SH-SY5Y (cell line): ENCODE measurements around the gene TEAD1.

Experiments
- GATA2 ChIP-seq: IDR thresholded peaks from 2 replicates; pipeline ENCODE4 v1.6.1; 2011; ENCODE audit warnings: mild to moderate bottlenecking, low read depth, low read length
- GATA3 ChIP-seq: IDR thresholded peaks from 2 replicates; pipeline ENCODE4 v1.6.1; 2011; ENCODE audit warnings: low read depth, mild to moderate bottlenecking, low read length, moderate library complexity

DNA sequence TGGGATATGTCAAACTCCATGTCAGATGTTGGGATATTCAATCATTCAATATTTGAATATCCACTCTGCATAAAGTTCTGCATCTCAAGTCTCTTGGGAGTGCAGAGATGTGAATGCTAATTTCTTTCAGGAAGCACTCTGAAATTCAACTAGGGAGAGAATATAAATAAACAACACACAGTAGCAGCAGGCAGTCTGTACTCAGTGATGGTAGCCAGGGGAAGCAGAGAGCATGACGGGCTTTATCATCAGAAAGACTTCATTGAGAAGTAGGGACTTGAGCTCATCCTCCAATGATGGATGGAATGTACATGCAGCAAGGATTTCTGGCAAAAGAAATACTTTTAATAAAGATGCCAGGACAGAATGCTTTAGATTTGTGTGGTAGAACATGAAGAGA, 9.8 kb upstream of the TEAD1 start:
- TF ChIP-seq GATA3, result no peak
- TF ChIP-seq GATA2, result no peak
